Measurements from ENCODE around the gene SSBP3. TPM values are rescaled to one million over a fixed set of nuclear protein-coding genes. Genes with fewer than 3 reads are reported as not detected.

The SSBP3 gene
- total RNA-seq, 1 experiment from 2014 or later = 26.5 TPM

DNA sequence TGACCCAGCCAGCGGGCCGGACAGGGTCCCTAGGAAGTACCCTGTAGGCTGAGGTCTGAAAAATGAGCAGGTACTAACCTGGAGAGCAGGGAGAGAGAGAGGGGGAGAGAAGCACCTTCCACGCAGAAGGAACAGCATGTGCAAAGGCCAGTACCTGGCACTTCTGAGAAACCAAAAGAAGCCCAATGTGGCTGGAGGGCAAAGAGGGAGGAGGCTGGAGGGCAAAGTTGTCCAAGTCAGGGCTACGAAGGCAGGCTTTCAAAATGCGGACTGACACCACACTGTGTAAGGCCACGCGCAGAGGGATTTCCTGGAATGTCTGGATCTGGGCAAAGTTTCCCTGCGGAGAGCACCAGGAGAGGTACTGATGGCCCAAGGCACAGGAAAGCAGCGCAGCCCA, 64.4 kb downstream of the SSBP3 start:
- no peaks in the 10 kb centered on the region for H3K9me3 ChIP-seq (ENCODE audit: insufficient read depth, low read depth)
- H3K4me1 ChIP-seq (replicated peaks; ENCODE audit: insufficient read depth) = no peaks in the 10 kb centered on the region
- no peak for TF ChIP-seq EZH2 (IDR thresholded peaks at IDR 0.05; ENCODE audit: low read depth)
- TF ChIP-seq, protein P1, sequence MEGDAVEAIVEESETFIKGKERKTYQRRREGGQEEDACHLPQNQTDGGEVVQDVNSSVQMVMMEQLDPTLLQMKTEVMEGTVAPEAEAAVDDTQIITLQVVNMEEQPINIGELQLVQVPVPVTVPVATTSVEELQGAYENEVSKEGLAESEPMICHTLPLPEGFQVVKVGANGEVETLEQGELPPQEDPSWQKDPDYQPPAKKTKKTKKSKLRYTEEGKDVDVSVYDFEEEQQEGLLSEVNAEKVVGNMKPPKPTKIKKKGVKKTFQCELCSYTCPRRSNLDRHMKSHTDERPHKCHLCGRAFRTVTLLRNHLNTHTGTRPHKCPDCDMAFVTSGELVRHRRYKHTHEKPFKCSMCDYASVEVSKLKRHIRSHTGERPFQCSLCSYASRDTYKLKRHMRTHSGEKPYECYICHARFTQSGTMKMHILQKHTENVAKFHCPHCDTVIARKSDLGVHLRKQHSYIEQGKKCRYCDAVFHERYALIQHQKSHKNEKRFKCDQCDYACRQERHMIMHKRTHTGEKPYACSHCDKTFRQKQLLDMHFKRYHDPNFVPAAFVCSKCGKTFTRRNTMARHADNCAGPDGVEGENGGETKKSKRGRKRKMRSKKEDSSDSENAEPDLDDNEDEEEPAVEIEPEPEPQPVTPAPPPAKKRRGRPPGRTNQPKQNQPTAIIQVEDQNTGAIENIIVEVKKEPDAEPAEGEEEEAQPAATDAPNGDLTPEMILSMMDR (conservative IDR thresholded peaks at IDR 0.05) = no peak
- no peak for DNase-seq
- no TSS peak for BruUV-seq (replicated peaks)
- no peaks in the 10 kb centered on the region for H4K20me1 ChIP-seq (ENCODE audit: insufficient read depth)
- H3F3A ChIP-seq (ENCODE audit: insufficient read depth, low read depth) = no peaks in the 10 kb centered on the region
- no peaks in the 10 kb centered on the region for H3K79me2 ChIP-seq (ENCODE audit: low read depth)
- intact Hi-C loops (cut with micrococcal nuclease; ENCODE audit: unreplicated experiment) = no loop called here
- H2AFZ ChIP-seq = no peak overlapping the region
- H3K27me3 ChIP-seq (ENCODE audit: insufficient read depth, low read depth) = no peaks in the 10 kb centered on the region
- POLR2A ChIA-PET (ENCODE audit: unreplicated experiment) = no interaction called here
- CTCF ChIA-PET = no interaction called here
- no peak overlapping the region for H3K4me3 ChIP-seq
- H3K36me3 ChIP-seq (ENCODE audit: low read depth) = no peaks in the 10 kb centered on the region
- H3K27ac ChIP-seq = no peak overlapping the region
- H3K9me2 ChIP-seq (ENCODE audit: insufficient read depth) = no peaks in the 10 kb centered on the region
- no peak overlapping the region for H3K4me2 ChIP-seq

DNA sequence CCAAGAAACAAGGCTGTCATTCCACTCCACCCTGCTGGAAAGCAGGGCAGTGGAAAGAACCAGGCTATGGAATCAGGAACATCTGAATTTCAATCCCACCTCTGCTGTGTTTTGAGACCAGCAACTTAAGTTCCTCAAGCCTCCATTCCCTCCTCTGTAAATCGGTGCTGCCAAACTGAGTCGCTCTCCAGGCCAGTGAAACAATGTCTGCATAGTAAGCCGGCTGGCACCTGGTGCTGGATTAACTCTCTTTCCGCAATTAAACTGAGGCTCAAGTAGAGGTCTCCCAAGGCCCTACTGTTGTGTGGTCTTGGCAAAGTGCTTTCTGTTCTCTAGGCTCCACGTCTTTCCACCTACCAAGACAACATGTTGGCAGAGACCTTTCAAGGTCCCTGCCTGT, 65.3 kb downstream of the SSBP3 start:
- no TSS peak for BruUV-seq (replicated peaks)
- Histone ChIP-seq H3K79me2 (ENCODE audit: low read depth) (no peaks in the 10 kb centered on the region), H4K20me1 (ENCODE audit: insufficient read depth) (no peaks in the 10 kb centered on the region)

DNA sequence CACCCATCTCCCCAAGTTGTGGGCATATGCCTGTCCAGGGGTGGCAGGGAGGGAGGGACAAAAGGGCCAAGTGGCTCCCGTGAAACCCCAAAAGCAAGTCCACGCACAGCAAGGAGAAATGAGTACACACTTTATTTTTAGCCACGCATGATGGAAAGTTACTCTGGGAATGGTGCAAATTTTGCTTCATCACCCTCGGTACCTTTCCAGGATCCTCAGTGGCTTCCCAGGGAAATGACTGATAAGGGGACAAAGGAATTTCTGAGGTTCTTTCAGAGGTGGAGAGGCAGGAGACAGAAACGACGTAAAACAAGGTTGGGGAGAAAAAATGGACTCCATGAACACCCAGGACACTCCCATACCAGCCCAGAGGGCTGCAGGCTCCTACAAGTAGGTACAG, 65.8 kb downstream of the SSBP3 start:
- Histone ChIP-seq H3K4me1 (replicated peaks; ENCODE audit: insufficient read depth) (no peaks in the 10 kb centered on the region), H3K4me2 (no peak overlapping the region), H3K4me3 (no peak overlapping the region), H3K9me2 (ENCODE audit: insufficient read depth) (no peaks in the 10 kb centered on the region), H4K20me1 (ENCODE audit: insufficient read depth) (no peaks in the 10 kb centered on the region), H3K9me3 (ENCODE audit: insufficient read depth, low read depth) (no peaks in the 10 kb centered on the region), H3K27me3 (ENCODE audit: insufficient read depth, low read depth) (no peaks in the 10 kb centered on the region), H3K27ac (no peak overlapping the region), H3K36me3 (ENCODE audit: low read depth) (no peaks in the 10 kb centered on the region), H3K79me2 (ENCODE audit: low read depth) (no peaks in the 10 kb centered on the region), H3F3A (ENCODE audit: insufficient read depth, low read depth) (no peaks in the 10 kb centered on the region), H2AFZ (no peak overlapping the region)
- intact Hi-C loops (cut with micrococcal nuclease; ENCODE audit: unreplicated experiment) = no loop called here
- DNase-seq = no peak
- POLR2A ChIA-PET (ENCODE audit: unreplicated experiment) = no interaction called here
- TF ChIP-seq, protein P1 (conservative IDR thresholded peaks at IDR 0.05) = no peak
- TF ChIP-seq EZH2 (IDR thresholded peaks at IDR 0.05; ENCODE audit: low read depth) = no peak
- no TSS peak for BruUV-seq (replicated peaks)
- CTCF ChIA-PET = no interaction called here

More for the DNA sequence above, 65.3 kb downstream of the SSBP3 start:
- no peak overlapping the region for H2AFZ ChIP-seq
- no peak overlapping the region for H3K4me2 ChIP-seq
- no peaks in the 10 kb centered on the region for H3K27me3 ChIP-seq (ENCODE audit: insufficient read depth, low read depth)
- no peaks in the 10 kb centered on the region for H3K9me3 ChIP-seq (ENCODE audit: insufficient read depth, low read depth)
- no peak for DNase-seq
- CTCF ChIA-PET = no interaction called here
- intact Hi-C loops (cut with micrococcal nuclease; ENCODE audit: unreplicated experiment) = no loop called here
- no peak overlapping the region for H3K4me3 ChIP-seq
- H3K36me3 ChIP-seq (ENCODE audit: low read depth) = no peaks in the 10 kb centered on the region
- H3F3A ChIP-seq (ENCODE audit: insufficient read depth, low read depth) = no peaks in the 10 kb centered on the region
- no peaks in the 10 kb centered on the region for H3K4me1 ChIP-seq (replicated peaks; ENCODE audit: insufficient read depth)
- H3K27ac ChIP-seq = no peak overlapping the region
- TF ChIP-seq, protein P1 (conservative IDR thresholded peaks at IDR 0.05) = no peak
- no peak for TF ChIP-seq EZH2 (IDR thresholded peaks at IDR 0.05; ENCODE audit: low read depth)
- POLR2A ChIA-PET (ENCODE audit: unreplicated experiment) = no interaction called here
- H3K9me2 ChIP-seq (ENCODE audit: insufficient read depth) = no peaks in the 10 kb centered on the region
